Measurements from ENCODE around the gene DDX42. TPM values are rescaled to one million over a fixed set of nuclear protein-coding genes. Genes with fewer than 3 reads are reported as not detected.
A peak's percentile ranks its signal among the peaks of the same experiment; 100 is the strongest.

DDX42 gene
- total RNA-seq (2021) (102 to 128 TPM (median 106 TPM) in 3 replicates), Bru-seq, nascent RNA (percentile 92 among the genes with signal in this experiment)
- long read RNA-seq, experiment 1, full-length matches to known transcripts = 213 of 353 reads
- long read RNA-seq, experiment 1, partial matches to known transcripts = 98 of 353 reads
- long read RNA-seq, experiment 1, other reads (novel, unspliced or antisense) = 42 of 353 reads
- long read RNA-seq, experiment 2, transcript DDX42-214 (1 exons, 2,244 nt) = major isoform, 38 of 107 reads
- long read RNA-seq, experiment 2, partial matches to known transcripts = 22 of 107 reads
- long read RNA-seq, experiment 2, other reads (novel, unspliced or antisense) = 41 of 107 reads
- long read RNA-seq, experiment 3, transcript DDX42-214 (1 exons, 2,244 nt) = major isoform, 17 of 20 reads
- long read RNA-seq, experiment 3, partial matches to known transcripts = 2 of 20 reads
- long read RNA-seq, experiment 3, other reads (novel, unspliced or antisense) = 0 of 20 reads

- CTCF ChIA-PET = interaction anchor here (0.9 to 1.7 kb wide), 7 partner anchors 43 to 172 kb away, joined by 3 to 8 read pairs (median 4); no protein-coding TSS in a partner anchor
- no peak for TF ChIP-seq GABPB1 (CRISPR knock-in tag; IDR thresholded peaks at IDR 0.05)
- TF ChIP-seq KAT7 (CRISPR knock-in tag; IDR thresholded peaks at IDR 0.05; ENCODE audit: borderline replicate concordance) = peak; percentile 88; the same call in 1 of the 2 replicates
- TF ChIP-seq CREM (CRISPR knock-in tag; IDR thresholded peaks at IDR 0.05) = no peak
- TF ChIP-seq SMAD3 (CRISPR knock-in tag; IDR thresholded peaks at IDR 0.05; ENCODE audit: borderline replicate concordance) = 0 out of 2 replicates have a peak, but pooled peaks have one; percentile 27
- TF ChIP-seq E2F1 (CRISPR knock-in tag; IDR thresholded peaks at IDR 0.05) = no peak
- no peak for TF ChIP-seq ZNF121 (CRISPR knock-in tag; IDR thresholded peaks at IDR 0.05)
- TF ChIP-seq SMAD4 (CRISPR knock-in tag; IDR thresholded peaks at IDR 0.05) = no peak
- no peak for TF ChIP-seq ELF4 (CRISPR knock-in tag; IDR thresholded peaks at IDR 0.05; ENCODE audit: low read depth)
- TF ChIP-seq RELA (CRISPR knock-in tag; IDR thresholded peaks at IDR 0.05; ENCODE audit: borderline replicate concordance) = peak; percentile 69; the same call in 1 of the 2 replicates
- peak; percentile 75 for TF ChIP-seq FOXP1 (CRISPR knock-in tag; IDR thresholded peaks at IDR 0.05; ENCODE audit: borderline replicate concordance)
- no peak for TF ChIP-seq NFATC4 (CRISPR knock-in tag; IDR thresholded peaks at IDR 0.05)
- no peak; the same call in 1 of the 2 replicates for TF ChIP-seq FOXK1 (CRISPR knock-in tag; IDR thresholded peaks at IDR 0.05)
- TF ChIP-seq CREB1 (CRISPR knock-in tag; IDR thresholded peaks at IDR 0.05) = peak; percentile 53; the same call in 1 of the 2 replicates
- TF ChIP-seq ZNF219 (CRISPR knock-in tag; IDR thresholded peaks at IDR 0.05; ENCODE audit: borderline replicate concordance) = no peak
- no peak for TF ChIP-seq MXD4 (CRISPR knock-in tag; IDR thresholded peaks at IDR 0.05; ENCODE audit: borderline replicate concordance)
- peak; percentile 86 for TF ChIP-seq ZNF281 (CRISPR knock-in tag; IDR thresholded peaks at IDR 0.05)
- 0 out of 2 replicates have a peak, but pooled peaks have one; percentile 50 for TF ChIP-seq PREB (CRISPR knock-in tag; IDR thresholded peaks at IDR 0.05; ENCODE audit: borderline replicate concordance)
- no peak for TF ChIP-seq ATF6 (CRISPR knock-in tag; IDR thresholded peaks at IDR 0.05)
- TF ChIP-seq MYBL2 (CRISPR knock-in tag; IDR thresholded peaks at IDR 0.05) = 0 out of 2 replicates have a peak, but pooled peaks have one; percentile 30
- peak; percentile 26; the same call in 1 of the 2 replicates for TF ChIP-seq NFYB (CRISPR knock-in tag; conservative IDR thresholded peaks at IDR 0.05; ENCODE audit: low read depth)
- no peak for TF ChIP-seq PRRX2 (CRISPR knock-in tag; IDR thresholded peaks at IDR 0.05)
- no peak for TF ChIP-seq JAZF1 (CRISPR knock-in tag; IDR thresholded peaks at IDR 0.05)
- no peak for TF ChIP-seq PRDM15 (CRISPR knock-in tag; IDR thresholded peaks at IDR 0.05)
- no peak for TF ChIP-seq ZNF423 (CRISPR knock-in tag; IDR thresholded peaks at IDR 0.05)
- TF ChIP-seq ZNF671 (CRISPR knock-in tag; IDR thresholded peaks at IDR 0.05) = no peak
These were observed at the start of gene DDX42 for GRCh38 chr17:63774141-63774968. TSS of gene DDX42 (plus strand) at chr17:63774170. CDS start at chr17:63787050, 12,880 bp downstream.

More at GRCh38 chr17:63774141-63774968, at the start of gene DDX42:
- DNase-seq (ENCODE audit: low spot score) (peak; percentile 91), ATAC-seq (no peak; the same call in 1 of the 2 replicates)
- no peaks in the 10 kb centered on the region for H3K27me3 Mint-ChIP-seq (ENCODE audit: low read depth)
- H3K4me3 Mint-ChIP-seq = peak within 1 kb of the TSS; percentile 97
- POLR2A ChIA-PET = interaction anchor here (1.0 to 1.6 kb wide), 10 partner anchors 9 to 153 kb away, joined by 3 to 12 read pairs (median 4); partner anchors contain the start of genes FTSJ3, LIMD2, MAP3K3 and PSMC5
- peak within 1 kb of the TSS; percentile 100 for H3K27ac Mint-ChIP-seq
- peaks cover 20% of the 10 kb centered on the region for H3K36me3 Mint-ChIP-seq
- peaks cover 19% of the 10 kb centered on the region for H3K4me1 Mint-ChIP-seq
- H3K9me3 Mint-ChIP-seq = no peaks in the 10 kb centered on the region

All from WTC11 (cell line).